GM12878 (cell line): ENCODE results near the gene ANGEL2. TPM values are rescaled to one million over a fixed set of nuclear protein-coding genes. Genes with fewer than 3 reads are reported as not detected.

Source experiments
- ATAC-seq: fragments of 200-7000 bp; cut with Tn5 transposase; 3 replicates; pipeline ENCODE4 v1.9.1; 2020; ENCODE audit warnings: mild to moderate bottlenecking, moderate library complexity
- BruUV-seq: library from RNA; stranded (reverse); fragments of 400-500 nt; replicated peaks from 2 replicates; lab custom pipeline; 2021; lab: Mats Ljungman, UMichigan
- CTCF ChIA-PET: fragments of 300-600 bp; sonication (Branson Sonifier 250); formaldehyde crosslinking; extraction: SDS; loops from one replicate; lab custom pipeline; 2021; ENCODE audit warnings: inconsistent platforms; lab: Yijun Ruan, JAX
- POLR2A ChIA-PET: fragments of 350-600 bp; formaldehyde crosslinking; extraction: SDS; loops from one replicate; lab custom pipeline; 2021; ENCODE audit warnings: inconsistent platforms; lab: Charles Lee
- RAD21 ChIA-PET: fragments of 300-600 bp; sonication (Branson Sonifier 250); formaldehyde crosslinking; loops from one replicate; lab custom pipeline; 2023; ENCODE audit warnings: antibody characterized with exemption; ENCODE audit not compliant: unreplicated experiment; lab: Charles Lee
- SMC1A ChIA-PET: fragments of 300-600 bp; sonication (Branson Sonifier 250); formaldehyde crosslinking; loops from one replicate; lab custom pipeline; 2023; ENCODE audit not compliant: unreplicated experiment, uncharacterized antibody; lab: Charles Lee
- DNase-seq: peaks from one replicate; pipeline ENCODE4 v3.0.0-alpha.2; 2011; ENCODE audit warnings: low read depth, low spot score
- FAIRE-seq: peaks from 3 replicates; lab custom pipeline; 2011; peaks lifted over from hg19 to GRCh38; lab: Jason Lieb, UNC
- H2AFZ ChIP-seq: 2 replicates; pipeline ENCODE4 v1.6.0; 2011; ENCODE audit warnings: low read depth, low read length, control low read depth; ENCODE audit not compliant: control insufficient read depth
- H3K27ac ChIP-seq: 2 replicates; pipeline ENCODE4 v1.5.1; 2011; ENCODE audit warnings: control low read depth; ENCODE audit not compliant: control insufficient read depth, insufficient read depth
- H3K27me3 ChIP-seq, 2 experiments: replicated peaks in 1 of 2; 2 replicates each; pipeline versions ENCODE4 v1.6.0 to v1.6.1; 2011; ENCODE audit warnings: low read length in 1 of 2; ENCODE audit not compliant: control insufficient read depth in 2 of 2, insufficient read depth in 2 of 2
- H3K36me3 ChIP-seq, 2 experiments: 2 replicates each; pipeline ENCODE4 v1.5.1; 2011; ENCODE audit warnings: low read length in 1 of 2; ENCODE audit not compliant: control insufficient read depth in 2 of 2, insufficient read depth in 2 of 2
- H3K4me1 ChIP-seq: 2 replicates; pipeline ENCODE4 v1.6.1; 2011; ENCODE audit warnings: mild to moderate bottlenecking, low read length, moderate library complexity, mixed read lengths; ENCODE audit not compliant: control insufficient read depth, insufficient read depth
- H3K4me2 ChIP-seq: 2 replicates; pipeline ENCODE4 v1.6.0; 2011; ENCODE audit warnings: control low read depth; ENCODE audit not compliant: control insufficient read depth, insufficient read depth
- H3K4me3 ChIP-seq: fragments of 200-600 bp; sonication (generic); 2 replicates; pipeline ENCODE4 v1.5.1; 2016
- H3K79me2 ChIP-seq: 2 replicates; pipeline ENCODE4 v1.6.0; 2011; ENCODE audit warnings: low read length; ENCODE audit not compliant: control insufficient read depth, insufficient read depth
- H3K9ac ChIP-seq: 2 replicates; pipeline ENCODE4 v1.8.0; 2011; ENCODE audit warnings: low read length, control low read depth, mixed read lengths; ENCODE audit not compliant: control insufficient read depth, insufficient read depth
- H3K9me3 ChIP-seq: replicated peaks from 3 replicates; pipeline ENCODE4 v1.5.1; 2011; ENCODE audit warnings: mild to moderate bottlenecking, low read length; ENCODE audit not compliant: control insufficient read depth, insufficient read depth
- H4K20me1 ChIP-seq: 2 replicates; pipeline ENCODE4 v1.6.0; 2011; ENCODE audit not compliant: control insufficient read depth, insufficient read depth
- ATF2 ChIP-seq: IDR thresholded peaks from 2 replicates; pipeline ENCODE4 v1.6.1; 2012; ENCODE audit warnings: low read length, inconsistent platforms
- ATF7 ChIP-seq: fragments of 450-650 bp; IDR thresholded peaks from 2 replicates; pipeline ENCODE4 v1.6.1; 2016; ENCODE audit warnings: low read depth, mild to moderate bottlenecking
- CBX5 ChIP-seq: sonication (generic); IDR thresholded peaks from 2 replicates; pipeline ENCODE4 v1.6.1; 2016; ENCODE audit warnings: low read depth, moderate library complexity, mild to moderate bottlenecking, inconsistent platforms
- CHD4 ChIP-seq: fragments of 200-600 bp; sonication (generic); IDR thresholded peaks from 2 replicates; pipeline ENCODE4 v1.6.1; 2016; ENCODE audit warnings: mild to moderate bottlenecking
- CUX1 ChIP-seq: IDR thresholded peaks from 2 replicates; pipeline ENCODE4 v1.6.1; 2012; ENCODE audit warnings: improper control_type of control experiment, low read depth, low read length; ENCODE audit not compliant: insufficient replicate concordance
- EGR1 ChIP-seq, 2 experiments: IDR thresholded peaks; 1 replicate in 1 of 2; 2 replicates in 1 of 2; pipeline ENCODE4 v1.6.1; 2011 to 2012; ENCODE audit warnings: low read depth in 2 of 2, low read length in 2 of 2, borderline replicate concordance in 1 of 2, mild to moderate bottlenecking in 1 of 2, moderate library complexity in 1 of 2
- IKZF1 ChIP-seq: fragments of 450-650 bp; conservative IDR thresholded peaks from 2 replicates; pipeline ENCODE4 v1.6.1; 2017; ENCODE audit warnings: antibody characterized with exemption, mild to moderate bottlenecking
- NR2C1 ChIP-seq: fragments of 450-650 bp; IDR thresholded peaks from 2 replicates; pipeline ENCODE4 v1.6.1; 2017; ENCODE audit warnings: antibody characterized with exemption, mild to moderate bottlenecking, moderate library complexity
- NR2C2 ChIP-seq: IDR thresholded peaks from 2 replicates; pipeline ENCODE4 v1.6.1; 2011; ENCODE audit warnings: borderline replicate concordance, low read depth; ENCODE audit not compliant: control insufficient read depth, insufficient read length
- REST ChIP-seq: IDR thresholded peaks from 2 replicates; pipeline ENCODE4 v1.6.1; 2012; ENCODE audit warnings: mild to moderate bottlenecking, low read depth, low read length
- SMAD1 ChIP-seq: fragments of 450-650 bp; IDR thresholded peaks from 2 replicates; pipeline ENCODE4 v1.6.1; 2018; ENCODE audit warnings: mild to moderate bottlenecking, low read depth; ENCODE audit not compliant: partially characterized antibody
- SPI1 ChIP-seq: IDR thresholded peaks from 2 replicates; pipeline ENCODE4 v1.6.1; 2011; ENCODE audit warnings: low read depth, mild to moderate bottlenecking, low read length, moderate library complexity, borderline replicate concordance; ENCODE audit not compliant: insufficient read depth
- WGBS: methylation state at CpG from one replicate; pipeline ENCODE4 v1.1.6; 2016; ENCODE audit warnings: low lambda C conversion rate; ENCODE audit not compliant: insufficient replicate concordance, insufficient coverage; ENCODE audit errors: missing lambda C conversion rate; 5-methylcytosine and 5-hydroxymethylcytosine counted together
- in situ Hi-C: fragments of 300-500 bp; cut with MboI; formaldehyde crosslinking; loops from 9 replicates; pipeline ENCODE4 v1.14.3; 2018; ENCODE audit warnings: mixed read lengths
- intact Hi-C: fragments of 100-400 bp; cut with micrococcal nuclease; formaldehyde crosslinking; loops from one replicate; pipeline ENCODE4 v1.14.2; 2022; ENCODE audit not compliant: unreplicated experiment
- polyA plus RNA-seq, 11 experiments: library from polyadenylated mRNA; depleted of rRNA in 4 of 11; unstranded in 6 of 11; stranded (reverse) in 5 of 11; fragments of >200 nt; fragmentation: Nextera tagmentation in 4 of 11; fragmentation: Illumina TruSeq in 1 of 11; extraction: Ambion mirVana in 4 of 11; extraction: Trizol in 1 of 11; gene quantifications; 1 replicate in 1 of 11; 2 replicates in 10 of 11; pipeline versions ENCODE4 v1.2.1 to v1.2.3, GENCODE V29; 2011 to 2016; ENCODE audit warnings: inconsistent platforms in 2 of 11, missing spikeins in 2 of 11, low read depth in 1 of 11
- total RNA-seq, 4 experiments: library from RNA; depleted of rRNA in 3 of 4; stranded (reverse); fragments of >200 nt in 3 of 4; fragmentation: Illumina TruSeq in 1 of 4; extraction: Trizol in 1 of 4; gene quantifications; 2 replicates each; pipeline versions ENCODE4 v1.2.1 to v1.2.3, GENCODE V29; 2013 to 2021

ANGEL2 gene
- total and polyA plus RNA-seq, 10 of the 15 experiments (the other 5 are each of a cell fraction or from before 2014, with no cell fraction given) = 6.3 to 53.9 (median 30.7) TPM

GRCh38 chr1:212942679-212943392, 72.8 kb downstream of the ANGEL2 start:
- Histone ChIP-seq H3K9me3 (no peaks in the 10 kb centered on the region), H3K27me3 (no peaks in the 10 kb centered on the region), H3K4me3 (no peak overlapping the region), H3K27ac (no peak overlapping the region), H4K20me1 (no peaks in the 10 kb centered on the region), H3K79me2 (no peaks in the 10 kb centered on the region), H3K4me2 (no peak overlapping the region), H3K9ac (no peak overlapping the region), H3K4me1 (peaks cover 41% of the 10 kb centered on the region), H3K36me3 (no peaks in the 10 kb centered on the region), H2AFZ (no peak overlapping the region)
- ChIA-PET SMC1A (interaction anchor here (0.9 to 1.7 kb wide), 4 partner anchors 11 to 45 kb away, joined by 3 to 6 read pairs (median 3); no protein-coding TSS in a partner anchor), RAD21 (interaction anchor here (1.0 to 1.3 kb wide), 2 partner anchors 12 to 128 kb away, joined by 3 read pairs; no protein-coding TSS in a partner anchor), POLR2A (interaction anchor here (0.7 to 1.5 kb wide), 4 partner anchors 10 to 85 kb away, joined by 3 to 8 read pairs (median 4); partner anchors contain the start of gene FLVCR1), CTCF (interaction anchor here (1.1 to 1.8 kb wide), 5 partner anchors 10 to 39 kb away, joined by 3 to 5 read pairs (median 4); no protein-coding TSS in a partner anchor)
- WGBS = 67% methylated on average over 6 of the region's 6 CpGs
- BruUV-seq = no TSS peak
- no peak for DNase-seq
- FAIRE-seq = no peak
- in situ Hi-C loops = no loop called here
- peak; percentile 54 for ATAC-seq
- intact Hi-C loops = no loop called here
- TF ChIP-seq NR2C1 = no peak
- TF ChIP-seq IKZF1 = 0 out of 2 replicates have a peak, but pooled peaks have one; percentile 13
- TF ChIP-seq ATF7 = peak; percentile 58; the same call in 1 of the 2 replicates
- TF ChIP-seq EGR1 (IDR thresholded peaks at IDR 0.05; ENCODE audit: borderline replicate concordance in 1 of 2, low read depth in 2 of 2, low read length in 2 of 2) = no peak
- no peak for TF ChIP-seq SMAD1
- TF ChIP-seq SPI1 = no peak
- no peak for TF ChIP-seq REST
- no peak for TF ChIP-seq CUX1
- no peak for TF ChIP-seq ATF2
- no peak for TF ChIP-seq CHD4
- TF ChIP-seq CBX5 = no peak
- TF ChIP-seq NR2C2 = no peak
